SU-DHL-6 (cell line): ENCODE measurements around the gene CLIP4.

Experiments
- CTCF ChIP-seq: fragments of 200-600 bp; sonication (generic); IDR thresholded peaks from one replicate; pipeline ENCODE4 v1.5.1; 2017; ENCODE audit warnings: antibody characterized with exemption, mild to moderate bottlenecking, low read length, moderate library complexity; ENCODE audit not compliant: insufficient read depth, poor library complexity, severe bottlenecking
- EZH2phosphoT487 ChIP-seq: fragments of 200-600 bp; sonication (generic), shearing (Covaris generic); conservative IDR thresholded peaks from 2 replicates; pipeline ENCODE4 v1.6.1; 2018; ENCODE audit warnings: mild to moderate bottlenecking, antibody characterized with exemption, low read length, moderate library complexity, mixed read lengths

- TF ChIP-seq CTCF (no peak), EZH2phosphoT487 (no peak)
Measured at GRCh38 chr2:29075894-29076705, 39.1 kb upstream of the CLIP4 start.
